GM18511 (cell line): ENCODE data around the gene UTP15.
A peak's percentile ranks its signal among the peaks of the same experiment; 100 is the strongest.

Source experiments
- ATAC-seq: cut with Tn5 transposase; IDR thresholded peaks from one replicate; pipeline ENCODE4 v1.9.1; 2021; ENCODE audit warnings: mild to moderate bottlenecking, moderate library complexity; ENCODE audit not compliant: unreplicated experiment

Gene UTP15

GRCh38 chr5:73564675-73565074 is 868 bp upstream of the UTP15 start:
- peak; percentile 13 for ATAC-seq

GRCh38 chr5:73565969-73566547 is 515 bp downstream of the UTP15 start:
- ATAC-seq, result no peak

GRCh38 chr5:73582285-73583145 is 17.0 kb downstream of the UTP15 start:
- no peak for ATAC-seq

- peak; percentile 82 for ATAC-seq
Observed at GRCh38 chr5:73587923-73588322, 22.4 kb downstream of the UTP15 start.

DNA sequence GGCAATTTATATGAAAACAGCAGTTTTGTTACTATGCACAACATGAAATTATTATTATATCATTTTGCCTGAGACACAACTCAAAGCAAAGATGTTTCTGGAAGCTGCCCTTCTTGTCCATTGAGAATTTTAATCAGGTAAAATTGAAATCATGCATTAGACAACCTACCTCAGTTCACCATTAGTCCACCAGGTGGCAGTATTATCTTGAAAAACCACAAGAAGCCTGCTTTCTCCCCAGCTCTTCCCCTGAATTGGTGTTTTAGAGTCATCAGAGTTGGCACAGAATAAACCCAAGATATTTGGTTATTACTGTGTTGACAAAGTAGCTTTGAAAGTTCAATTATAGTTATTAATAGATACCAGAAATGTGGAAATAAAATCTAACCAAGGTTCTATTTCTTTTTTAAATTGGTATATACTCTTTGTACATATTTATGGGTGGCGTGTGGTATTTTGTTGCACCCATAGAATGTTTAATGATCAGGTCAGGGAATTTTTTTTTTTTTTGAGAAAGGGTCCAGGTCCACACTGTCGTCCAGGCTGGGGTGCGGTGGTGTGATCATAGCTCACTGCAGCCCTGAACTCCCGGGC is 25.7 kb downstream of the UTP15 start:
- peak; percentile 59 for ATAC-seq

DNA sequence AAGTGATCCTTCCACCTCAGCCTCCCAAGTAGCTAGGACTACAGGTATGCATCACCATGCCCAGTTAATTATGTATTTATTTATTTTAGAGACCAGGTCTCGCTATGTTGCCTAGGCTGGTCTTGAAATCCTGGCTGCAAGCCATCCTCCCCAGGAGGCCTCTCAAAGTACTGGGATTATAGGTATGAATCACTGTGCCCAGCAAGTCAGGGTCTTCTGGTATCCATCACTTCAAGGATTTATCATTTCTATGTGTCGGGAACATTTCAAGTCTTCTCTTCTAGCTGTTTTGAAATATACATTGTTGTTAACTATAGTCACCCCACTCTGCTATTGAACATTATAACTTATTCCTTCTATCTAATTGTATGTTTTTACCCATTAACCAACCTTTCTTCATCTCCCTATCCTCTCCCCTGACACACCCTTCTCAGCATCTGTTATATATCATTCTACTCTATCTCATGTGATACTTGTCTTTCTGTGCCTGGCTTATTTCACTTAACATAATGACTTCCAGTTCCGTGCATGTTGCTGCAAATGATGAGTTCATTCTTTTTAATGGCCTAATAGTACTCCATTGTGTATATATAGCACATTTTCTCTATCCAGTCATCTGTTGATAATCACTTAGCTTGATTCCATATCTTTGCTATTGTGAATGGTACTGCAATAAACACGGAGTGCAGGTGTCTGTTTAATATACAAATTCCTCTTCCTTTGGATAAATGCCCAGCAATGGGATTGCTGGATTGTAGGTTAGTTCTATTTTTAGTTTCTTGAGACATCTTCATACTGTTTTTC is 26.4 kb downstream of the UTP15 start:
- no peak for ATAC-seq

GRCh38 chr5:73592551-73592950 is 27.0 kb downstream of the UTP15 start:
- no peak for ATAC-seq

- ATAC-seq, result no peak
Observed at GRCh38 chr5:73596705-73597328, 31.3 kb downstream of the UTP15 start.

DNA sequence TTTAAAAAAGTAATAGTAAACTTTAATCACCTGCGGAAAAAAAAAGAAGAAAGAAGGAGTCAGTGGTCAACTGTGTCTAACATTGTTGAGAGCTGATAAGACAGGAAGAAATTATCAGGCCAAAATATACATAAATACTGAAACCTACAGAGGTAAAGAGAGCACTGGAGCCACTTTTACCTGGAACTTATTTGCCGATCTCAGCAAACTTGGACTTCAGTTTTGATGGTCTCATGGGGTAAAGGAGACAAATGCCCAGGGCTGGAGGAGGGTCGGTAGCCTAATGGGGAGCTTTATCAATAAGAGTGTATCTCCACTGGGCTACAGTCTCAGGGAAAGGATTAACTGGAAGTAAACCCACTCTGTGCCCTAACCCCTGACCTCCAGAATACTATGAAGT is 33.8 kb downstream of the UTP15 start:
- ATAC-seq, result no peak

DNA sequence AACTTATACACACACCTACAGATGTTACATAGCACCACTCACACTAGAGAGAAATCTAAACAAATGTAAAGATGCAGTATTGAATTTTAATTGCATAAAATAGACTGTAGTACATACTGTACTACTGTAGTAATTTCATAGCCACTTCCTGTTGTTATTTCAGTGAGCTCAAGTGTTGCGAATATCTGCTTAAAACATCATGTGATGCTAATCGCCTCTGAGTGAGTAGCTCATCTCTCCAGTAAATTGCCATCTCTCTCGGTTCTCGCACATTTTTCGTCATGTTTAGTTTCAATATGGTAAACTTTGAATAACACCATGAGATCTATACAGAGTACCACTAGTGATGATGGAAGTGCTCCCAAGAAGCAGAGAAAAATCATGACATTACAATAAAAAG is 38.5 kb downstream of the UTP15 start:
- ATAC-seq, result no peak

GRCh38 chr5:73605223-73606087 is 39.9 kb downstream of the UTP15 start:
- no peak for ATAC-seq

DNA sequence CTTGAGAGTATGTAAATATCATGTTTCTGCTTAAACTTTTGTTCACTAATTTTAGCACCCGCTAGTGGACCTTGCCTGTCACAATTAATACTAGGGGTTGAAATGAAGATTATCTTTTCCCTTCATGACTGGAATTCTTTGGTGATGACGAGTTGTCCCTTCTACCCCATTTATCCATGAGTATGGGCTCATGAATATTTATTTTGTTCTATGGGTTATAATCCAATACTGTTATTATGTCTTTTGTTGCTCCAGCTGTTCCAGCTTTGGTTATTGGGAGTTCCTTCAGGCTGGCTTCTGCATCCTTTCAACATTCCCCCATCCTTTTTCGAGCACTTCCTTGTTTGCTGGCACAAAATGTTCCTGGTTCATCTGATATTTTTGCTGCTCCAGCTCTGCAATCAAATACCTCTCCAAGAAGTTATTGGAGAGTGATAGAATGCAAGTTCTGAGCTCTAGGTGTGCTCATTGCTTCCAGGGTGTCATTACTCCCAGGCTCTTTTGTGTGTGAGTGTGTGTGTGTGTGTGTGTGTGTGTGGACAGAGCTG is 40.7 kb downstream of the UTP15 start:
- ATAC-seq, result no peak

DNA sequence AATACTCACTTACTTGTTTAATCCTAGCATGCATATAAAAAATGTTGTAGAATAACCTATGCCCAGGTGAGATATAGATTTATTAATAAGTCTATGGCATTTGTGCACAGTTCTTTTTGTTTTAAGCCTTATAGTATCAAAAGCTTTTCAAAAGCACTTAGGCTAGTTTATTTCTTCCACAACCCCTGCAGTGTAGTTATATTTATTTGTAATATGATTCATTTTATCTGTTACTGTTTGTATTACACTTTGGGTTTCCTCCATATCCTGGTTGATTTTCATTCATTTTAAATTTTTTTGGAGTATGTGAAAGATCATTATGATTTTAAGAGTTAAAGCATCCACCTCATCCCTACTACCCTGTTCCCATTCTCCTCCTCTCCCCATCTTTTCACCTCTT is 41.7 kb downstream of the UTP15 start:
- ATAC-seq, result no peak

DNA sequence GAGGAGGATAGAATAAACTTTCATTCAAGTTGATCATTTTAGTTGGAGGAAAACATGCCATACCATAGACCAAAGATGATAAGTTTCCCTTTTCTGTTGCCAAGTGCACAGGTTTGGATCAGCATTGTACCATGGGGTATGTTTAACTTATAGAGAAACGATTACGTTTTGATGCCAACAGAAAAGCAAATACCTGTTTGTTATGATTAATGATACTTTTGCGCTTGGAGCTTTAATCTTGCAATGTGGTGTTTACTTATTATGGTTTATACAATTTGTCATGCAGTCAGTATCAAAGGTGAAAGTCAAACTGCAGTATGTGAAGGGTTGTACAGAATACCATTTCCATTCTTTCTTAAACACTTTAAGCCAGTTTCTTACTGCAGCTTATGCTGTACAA is 47.3 kb downstream of the UTP15 start:
- no peak for ATAC-seq

DNA sequence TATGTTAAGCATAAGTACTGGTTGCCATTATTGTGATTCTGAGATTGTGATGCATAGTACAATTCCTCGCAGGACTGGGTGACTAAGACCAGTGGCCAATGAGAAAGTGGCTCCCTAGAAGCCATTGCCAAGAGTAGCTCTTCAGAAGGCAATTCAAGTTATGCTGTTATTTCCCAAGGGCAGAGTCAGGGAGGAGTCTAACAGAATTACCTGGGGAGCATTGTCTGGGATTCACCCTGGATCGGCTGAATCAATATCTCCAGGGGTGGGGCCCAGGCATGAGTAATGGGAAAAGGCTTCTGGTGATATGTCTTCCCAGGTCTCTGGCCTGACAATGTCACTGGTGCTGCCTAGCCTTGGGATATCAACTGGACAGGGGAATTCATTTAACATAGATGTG is 49.5 kb downstream of the UTP15 start:
- ATAC-seq, result no peak

GRCh38 chr5:73615947-73616346 is 50.4 kb downstream of the UTP15 start:
- no peak for ATAC-seq

- ATAC-seq, result no peak
Observed at GRCh38 chr5:73617510-73618279, 52.2 kb downstream of the UTP15 start.

DNA sequence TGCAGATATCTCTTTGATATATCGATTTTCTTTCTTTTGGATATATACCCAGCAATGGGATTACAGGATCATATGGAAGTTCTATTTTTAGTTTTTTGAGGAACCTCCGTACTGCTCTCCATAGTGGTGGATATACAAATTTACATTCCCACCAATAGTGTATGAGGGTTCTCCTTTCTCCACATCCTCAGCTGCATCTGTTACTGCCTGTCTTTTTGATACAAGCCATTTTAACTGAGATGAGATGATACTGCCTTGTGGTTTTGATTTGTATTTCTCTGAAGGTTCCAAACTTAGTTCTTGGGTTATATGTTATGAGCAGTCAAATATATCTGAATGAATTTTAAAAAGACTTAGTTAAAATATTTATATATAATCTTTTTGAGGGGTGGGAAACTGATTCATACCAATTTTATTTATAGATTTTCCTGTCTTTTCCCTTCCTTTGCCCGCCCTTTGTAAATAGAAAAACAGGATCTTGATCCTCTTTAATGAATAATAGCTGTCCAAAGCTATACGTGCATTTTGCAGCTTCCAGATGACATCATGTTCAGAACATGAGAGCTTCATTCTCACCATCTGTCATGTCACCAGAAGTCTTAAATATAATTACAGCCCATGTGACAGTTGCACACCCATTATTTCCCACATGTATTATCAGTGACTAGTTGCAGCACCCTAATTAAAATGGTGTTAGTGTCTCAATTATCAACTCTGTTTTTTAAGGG is 54.2 kb downstream of the UTP15 start:
- no peak for ATAC-seq
